AG09309 (cell line): ENCODE results near the gene PGBD1.

Experiments used
- DNase-seq: peaks from one replicate; pipeline ENCODE4 v3.0.0-alpha.2; 2010; ENCODE audit warnings: low read depth
- H3K4me3 ChIP-seq: 2 replicates; pipeline ENCODE4 v1.5.1; 2011; ENCODE audit warnings: mild to moderate bottlenecking, low read depth, low read length, moderate library complexity; ENCODE audit not compliant: control insufficient read depth
- CTCF ChIP-seq: IDR thresholded peaks from 2 replicates; pipeline ENCODE4 v1.5.1; 2011; ENCODE audit warnings: mild to moderate bottlenecking, low read depth, low read length, inconsistent platforms; ENCODE audit not compliant: insufficient read depth, control insufficient read depth; ENCODE audit errors: missing control alignments

PGBD1 gene

DNA sequence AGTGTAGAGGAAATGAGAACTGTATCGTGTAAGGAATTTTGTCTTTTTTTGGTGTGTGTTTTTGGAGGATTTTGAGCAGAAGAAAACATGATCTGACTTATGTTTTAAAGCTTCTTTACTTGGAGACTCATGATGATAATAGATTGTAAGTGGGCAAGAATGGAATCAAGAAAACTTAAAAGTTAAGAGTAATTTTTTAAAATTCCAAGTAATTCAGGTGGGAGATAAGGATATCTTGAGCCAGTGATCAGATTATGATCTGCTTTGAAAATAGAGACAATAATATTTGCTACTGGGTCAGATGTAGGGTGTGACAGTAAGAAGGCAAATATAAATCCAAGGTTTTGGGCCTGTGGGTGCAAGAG is 13.7 kb upstream of the PGBD1 start:
- peak overlapping the region; percentile 90 for H3K4me3 ChIP-seq
- DNase-seq, result no peak

GRCh38 chr6:28269492-28269891 is 11.9 kb upstream of the PGBD1 start:
- TF ChIP-seq CTCF, result no peak
- no peak overlapping the region for H3K4me3 ChIP-seq
- DNase-seq, result peak; percentile 74

More for the DNA sequence above, 13.7 kb upstream of the PGBD1 start:
- TF ChIP-seq CTCF, result no peak

DNA sequence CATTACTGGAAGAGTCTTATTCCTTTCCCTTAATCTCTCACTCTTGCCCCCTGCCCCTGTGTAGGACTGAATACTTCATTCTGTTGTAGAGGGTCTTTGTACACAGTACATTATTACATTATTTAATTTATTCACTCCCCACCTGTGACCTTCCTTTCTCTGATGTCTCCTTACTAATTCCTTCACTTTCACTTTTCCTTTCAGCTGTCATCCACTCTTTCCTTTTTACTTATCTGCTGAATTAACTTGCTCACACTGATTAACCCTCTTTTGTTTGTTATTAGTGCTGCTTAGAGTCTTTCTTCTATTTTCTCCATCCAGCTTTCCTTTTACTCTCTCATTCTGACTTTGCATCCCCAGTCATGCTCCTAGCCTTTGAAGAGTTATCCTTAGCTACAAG is 6.5 kb upstream of the PGBD1 start:
- H3K4me3 ChIP-seq, result no peak overlapping the region
- no peak for TF ChIP-seq CTCF
- no peak for DNase-seq

GRCh38 chr6:28277746-28278145 is 3.6 kb upstream of the PGBD1 start:
- no peak for TF ChIP-seq CTCF
- DNase-seq, result no peak
- H3K4me3 ChIP-seq, result no peak overlapping the region

GRCh38 chr6:28280595-28281287 is 631 bp upstream of the PGBD1 start:
- peak overlapping the region; percentile 75 for H3K4me3 ChIP-seq
- DNase-seq, result no peak
- TF ChIP-seq CTCF, result no peak

DNA sequence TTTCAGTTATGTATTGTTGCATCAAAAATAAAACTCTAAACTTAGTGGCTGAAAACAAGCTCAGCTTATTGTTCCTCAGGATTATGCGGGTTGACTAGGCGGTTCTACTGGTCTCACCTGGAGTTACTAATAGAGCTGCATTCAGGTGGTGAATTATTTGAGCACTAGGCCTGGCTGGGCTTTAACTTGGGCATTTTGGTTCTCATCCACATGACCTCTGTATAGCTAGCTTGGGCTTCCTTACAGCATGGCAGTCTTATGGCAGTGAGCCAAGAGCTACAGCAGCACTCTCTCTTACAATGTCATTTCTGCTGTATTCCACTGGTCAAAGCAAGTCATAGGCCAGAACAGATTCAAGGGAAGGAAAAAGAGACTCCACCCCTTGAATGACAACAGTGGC is 1.6 kb downstream of the PGBD1 start:
- no peak for TF ChIP-seq CTCF
- H3K4me3 ChIP-seq, result no peak overlapping the region

More for the DNA sequence above, 1.6 kb downstream of the PGBD1 start:
- DNase-seq, result no peak
